Keratinocyte (primary cell): ENCODE results near the gene SEMA4G. TPM values are rescaled to one million over a fixed set of nuclear protein-coding genes. Genes with fewer than 3 reads are reported as not detected.

Experiments used
- DNase-seq: peaks from one replicate; pipeline ENCODE4 v3.0.0-alpha.2; 2011; ENCODE audit warnings: low read depth, missing footprints, low spot score
- FAIRE-seq: peaks from 2 replicates; lab custom pipeline; 2011; peaks lifted over from hg19 to GRCh38; lab: Jason Lieb, UNC
- H2AFZ ChIP-seq: 2 replicates; pipeline ENCODE4 v1.6.0; 2012; ENCODE audit warnings: low read length, control low read depth, inconsistent platforms; ENCODE audit not compliant: control insufficient read depth
- H3K27ac ChIP-seq: 2 replicates; pipeline ENCODE4 v1.5.1; 2011; ENCODE audit warnings: low read length; ENCODE audit not compliant: control insufficient read depth, insufficient read depth
- H3K27me3 ChIP-seq: 3 replicates; pipeline ENCODE4 v1.6.0; 2011; ENCODE audit warnings: low read length; ENCODE audit not compliant: control insufficient read depth, insufficient read depth; ENCODE audit errors: extremely low read depth
- H3K36me3 ChIP-seq, 2 experiments: 2 replicates in 1 of 2; 3 replicates in 1 of 2; pipeline ENCODE4 v1.5.1; 2011; ENCODE audit warnings: low read length in 2 of 2, mild to moderate bottlenecking in 1 of 2; ENCODE audit not compliant: control insufficient read depth in 2 of 2, insufficient read depth in 2 of 2; ENCODE audit errors: extremely low read depth in 1 of 2
- H3K4me1 ChIP-seq: 3 replicates; pipeline ENCODE4 v1.5.1; 2011; ENCODE audit warnings: low read length; ENCODE audit not compliant: control insufficient read depth, insufficient read depth; ENCODE audit errors: extremely low read depth
- H3K4me2 ChIP-seq: 3 replicates; pipeline ENCODE4 v1.6.0; 2011; ENCODE audit warnings: low read depth, low read length; ENCODE audit not compliant: control insufficient read depth, insufficient read depth; ENCODE audit errors: extremely low read depth
- H3K4me3 ChIP-seq, 3 experiments: fragments of 200-600 bp in 1 of 3; sonication (generic) in 1 of 3; 2 replicates in 2 of 3; 3 replicates in 1 of 3; pipeline ENCODE4 v1.5.1; 2011 to 2016; ENCODE audit warnings: low read length in 3 of 3, mild to moderate bottlenecking in 3 of 3, control low read depth in 2 of 3, inconsistent platforms in 1 of 3, low read depth in 1 of 3, mixed read lengths in 1 of 3, mixed run types in 1 of 3, moderate library complexity in 1 of 3; ENCODE audit not compliant: control insufficient read depth in 2 of 3, insufficient read depth in 2 of 3; ENCODE audit errors: extremely low read depth in 1 of 3
- H3K79me2 ChIP-seq: 2 replicates; pipeline ENCODE4 v1.6.0; 2012; ENCODE audit warnings: low read length; ENCODE audit not compliant: control insufficient read depth, insufficient read depth
- H3K9ac ChIP-seq: 3 replicates; pipeline ENCODE4 v1.6.0; 2011; ENCODE audit warnings: low read length; ENCODE audit not compliant: control insufficient read depth, insufficient read depth; ENCODE audit errors: extremely low read depth
- H3K9me1 ChIP-seq: 3 replicates; pipeline ENCODE4 v1.6.0; 2011; ENCODE audit warnings: low read length; ENCODE audit not compliant: control insufficient read depth, insufficient read depth; ENCODE audit errors: extremely low read depth
- H3K9me3 ChIP-seq: 2 replicates; pipeline ENCODE4 v1.5.1; 2012; ENCODE audit warnings: low read depth, low read length; ENCODE audit not compliant: control insufficient read depth
- H4K20me1 ChIP-seq: 3 replicates; pipeline ENCODE4 v1.6.0; 2011; ENCODE audit warnings: low read length; ENCODE audit not compliant: control insufficient read depth, insufficient read depth; ENCODE audit errors: extremely low read depth
- CTCF ChIP-seq, 3 experiments: IDR thresholded peaks in 1 of 3; conservative IDR thresholded peaks in 1 of 3; optimal IDR thresholded peaks in 1 of 3; 2 replicates in 2 of 3; 3 replicates in 1 of 3; pipeline versions ENCODE3 to v1.5.1; 2011; ENCODE audit warnings: low read length in 3 of 3, mild to moderate bottlenecking in 3 of 3, moderate library complexity in 2 of 3, control low read depth in 1 of 3, inconsistent platforms in 1 of 3; ENCODE audit not compliant: insufficient read depth in 2 of 3; ENCODE audit errors: extremely low read depth in 1 of 3
- EZH2 ChIP-seq: IDR thresholded peaks from one replicate; pipeline ENCODE4 v1.6.1; 2012; ENCODE audit warnings: inconsistent platforms, mild to moderate bottlenecking, low read length, moderate library complexity
- dilution Hi-C: fragments of 300-500 bp; cut with MboI; formaldehyde crosslinking; loops from one replicate; pipeline ENCODE4 v1.7.0; 2020; ENCODE audit warnings: low sequenced_read_pairs; ENCODE audit not compliant: extremely low pct_ligation_motif_present
- polyA plus RNA-seq, 5 experiments: library from polyadenylated mRNA; depleted of rRNA in 3 of 5; stranded (reverse) in 3 of 5; stranded (forward) in 1 of 5; unstranded in 1 of 5; fragments of >200 nt; gene quantifications; 1 replicate in 1 of 5; 2 replicates in 3 of 5; 3 replicates in 1 of 5; pipeline versions ENCODE4 v1.2.1 to v1.2.3, GENCODE V29; 2011 to 2012; ENCODE audit warnings: missing spikeins in 2 of 5, low read depth in 1 of 5, low replicate concordance in 1 of 5

The SEMA4G gene
- polyA plus RNA-seq, 1 donor (not counting 4 experiments of a cell fraction or from before 2014, with no cell fraction given): 1.2 TPM

- Histone ChIP-seq H3K4me1 (peaks cover 25% of the 10 kb centered on the region), H4K20me1 (peaks cover 2% of the 10 kb centered on the region), H3K4me3 (no peak overlapping the region), H3K27me3 (peaks cover 4% of the 10 kb centered on the region), H3K36me3 (no peaks in the 10 kb centered on the region), H3K4me2 (no peak overlapping the region), H3K9me3 (no peaks in the 10 kb centered on the region), H3K9ac (no peak overlapping the region), H2AFZ (no peak overlapping the region), H3K27ac (no peak overlapping the region), H3K9me1 (no peaks in the 10 kb centered on the region), H3K79me2 (no peaks in the 10 kb centered on the region)
- TF ChIP-seq EZH2 (no peak), CTCF (optimal IDR thresholded peaks at IDR 0.05 in 1 of 3, IDR thresholded peaks at IDR 0.05 in 1 of 3, conservative IDR thresholded peaks at IDR 0.05 in 1 of 3; ENCODE audit: extremely low read depth in 1 of 3, insufficient read depth in 2 of 3, low read length in 3 of 3) (no peak)
- DNase-seq (no peak), FAIRE-seq (no peak)
- dilution Hi-C loops: no loop called here
Observed at GRCh38 chr10:101016814-101017213, 47.5 kb downstream of the SEMA4G start.

GRCh38 chr10:101018118-101018599 lies 48.9 kb downstream of the SEMA4G start:
- TF ChIP-seq EZH2: no peak
- TF ChIP-seq CTCF (optimal IDR thresholded peaks at IDR 0.05 in 1 of 3, IDR thresholded peaks at IDR 0.05 in 1 of 3, conservative IDR thresholded peaks at IDR 0.05 in 1 of 3; ENCODE audit: extremely low read depth in 1 of 3, insufficient read depth in 2 of 3, low read length in 3 of 3): no peak
- Histone ChIP-seq H3K79me2 (no peaks in the 10 kb centered on the region), H3K9me3 (no peaks in the 10 kb centered on the region), H3K4me1 (peaks cover 15% of the 10 kb centered on the region), H3K9me1 (no peaks in the 10 kb centered on the region), H3K27ac (no peak overlapping the region), H3K27me3 (peaks cover 4% of the 10 kb centered on the region), H3K4me2 (no peak overlapping the region), H4K20me1 (peaks cover 2% of the 10 kb centered on the region), H3K36me3 (no peaks in the 10 kb centered on the region), H2AFZ (no peak overlapping the region), H3K4me3 (no peak overlapping the region), H3K9ac (no peak overlapping the region)
- FAIRE-seq: no peak
- no peak for DNase-seq
- dilution Hi-C loops: no loop called here
